ENCODE results near the gene DNAH14. TPM values are rescaled to one million over a fixed set of nuclear protein-coding genes. Genes with fewer than 3 reads are reported as not detected.
A peak's percentile ranks its signal among the peaks of the same experiment; 100 is the strongest.
"Not testable (repeated sequence)": the region's sequence is repeated elsewhere in the genome, so short reads cannot be mapped to it uniquely, and the experiment has no call there.

The DNAH14 gene
- total RNA-seq = 3.0 TPM
- long read RNA-seq = 0 reads

DNA sequence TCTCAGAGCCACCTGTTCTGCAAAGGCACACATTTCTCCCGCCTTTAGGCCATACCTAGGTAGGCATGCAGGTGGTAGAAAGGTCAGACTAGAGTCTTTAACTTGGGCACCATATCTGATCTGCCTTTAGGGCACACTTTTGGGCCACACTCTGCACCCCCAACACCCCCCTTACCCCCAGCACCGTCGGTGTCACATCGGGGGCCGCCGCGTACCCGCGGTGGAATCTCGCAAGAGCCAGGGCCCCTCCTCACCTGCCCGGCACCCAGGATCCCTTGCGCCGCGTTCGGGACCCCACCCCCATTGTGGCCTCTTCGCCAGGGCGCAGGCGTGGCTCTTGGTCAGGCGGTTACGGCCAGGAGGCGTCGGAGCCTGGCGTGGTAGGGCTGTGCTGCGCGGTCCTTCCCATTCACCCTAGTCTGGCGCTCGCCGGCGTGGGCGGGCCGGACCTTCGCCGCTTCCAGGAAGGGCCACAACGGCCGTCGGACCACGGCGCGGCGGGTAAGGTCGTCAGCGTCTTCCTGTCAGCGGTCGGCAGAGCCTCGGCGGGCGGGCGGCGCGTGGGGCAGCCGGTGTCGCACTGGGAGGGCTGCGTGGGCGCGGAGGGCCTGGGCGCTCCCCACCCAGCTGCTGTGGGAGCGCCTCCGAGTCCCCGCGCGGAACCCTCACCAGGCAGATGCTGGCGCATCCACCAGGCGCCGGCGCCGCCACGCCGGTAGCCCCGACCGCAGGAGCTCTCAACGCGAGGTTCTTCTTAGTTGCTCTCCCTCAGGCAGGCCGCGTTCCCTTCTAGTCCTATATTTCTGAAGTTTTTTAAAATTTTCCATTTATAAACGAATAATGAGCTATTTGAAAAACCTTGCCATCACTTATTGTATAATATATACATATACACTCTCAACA, at the start of gene DNAH14:
Gene DNAH14, plus strand, starts transcription at position 341 of the 903 bp plus-strand sequence. CDS start 23,028 bp downstream, outside the sequence.
- no peak within 1 kb of the TSS for H3K27ac ChIP-seq (replicated peaks)
- intact Hi-C loops (cut with micrococcal nuclease) = no loop called here

GRCh38 chr1:224880593-224881307, 48.7 kb upstream of the DNAH14 start:
- TF ChIP-seq, protein P1, sequence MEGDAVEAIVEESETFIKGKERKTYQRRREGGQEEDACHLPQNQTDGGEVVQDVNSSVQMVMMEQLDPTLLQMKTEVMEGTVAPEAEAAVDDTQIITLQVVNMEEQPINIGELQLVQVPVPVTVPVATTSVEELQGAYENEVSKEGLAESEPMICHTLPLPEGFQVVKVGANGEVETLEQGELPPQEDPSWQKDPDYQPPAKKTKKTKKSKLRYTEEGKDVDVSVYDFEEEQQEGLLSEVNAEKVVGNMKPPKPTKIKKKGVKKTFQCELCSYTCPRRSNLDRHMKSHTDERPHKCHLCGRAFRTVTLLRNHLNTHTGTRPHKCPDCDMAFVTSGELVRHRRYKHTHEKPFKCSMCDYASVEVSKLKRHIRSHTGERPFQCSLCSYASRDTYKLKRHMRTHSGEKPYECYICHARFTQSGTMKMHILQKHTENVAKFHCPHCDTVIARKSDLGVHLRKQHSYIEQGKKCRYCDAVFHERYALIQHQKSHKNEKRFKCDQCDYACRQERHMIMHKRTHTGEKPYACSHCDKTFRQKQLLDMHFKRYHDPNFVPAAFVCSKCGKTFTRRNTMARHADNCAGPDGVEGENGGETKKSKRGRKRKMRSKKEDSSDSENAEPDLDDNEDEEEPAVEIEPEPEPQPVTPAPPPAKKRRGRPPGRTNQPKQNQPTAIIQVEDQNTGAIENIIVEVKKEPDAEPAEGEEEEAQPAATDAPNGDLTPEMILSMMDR (IDR thresholded peaks at IDR 0.05; ENCODE audit: borderline replicate concordance) = no peak
- Histone ChIP-seq H3K4me3 (no peak overlapping the region), H3K4me1 (no peaks in the 10 kb centered on the region), H3K9me3 (replicated peaks) (peaks cover 7% of the 10 kb centered on the region), H3K27ac (replicated peaks) (no peak overlapping the region), H3K36me3 (no peaks in the 10 kb centered on the region), H3K27me3 (ENCODE audit: low read depth) (peaks cover 80% of the 10 kb centered on the region)
- intact Hi-C loops (cut with micrococcal nuclease) = no loop called here
- DNase-seq = no peak

More for the DNA sequence above, at the start of gene DNAH14:
- peaks cover 10% of the 10 kb centered on the region for H3K4me1 ChIP-seq
- H3K4me3 ChIP-seq = peak within 1 kb of the TSS; percentile 67
- TF ChIP-seq, protein P1 (IDR thresholded peaks at IDR 0.05; ENCODE audit: borderline replicate concordance) = no peak
- H3K27me3 ChIP-seq (ENCODE audit: low read depth) = peaks cover 31% of the 10 kb centered on the region
- DNase-seq = peak; percentile 52
- H3K9me3 ChIP-seq (replicated peaks) = peaks cover 35% of the 10 kb centered on the region
- no peaks in the 10 kb centered on the region for H3K36me3 ChIP-seq

- H3K36me3 ChIP-seq; DNase-seq; H3K4me3 ChIP-seq; H3K4me1 ChIP-seq; intact Hi-C loops (cut with micrococcal nuclease); H3K9me3 ChIP-seq (replicated peaks); H3K27ac ChIP-seq (replicated peaks): not testable (repeated sequence)
- H3K27me3 ChIP-seq (ENCODE audit: low read depth) = peaks cover 75% of the 10 kb centered on the region
Observed at GRCh38 chr1:224881308-224881692, 48.2 kb upstream of the DNAH14 start.

DNA sequence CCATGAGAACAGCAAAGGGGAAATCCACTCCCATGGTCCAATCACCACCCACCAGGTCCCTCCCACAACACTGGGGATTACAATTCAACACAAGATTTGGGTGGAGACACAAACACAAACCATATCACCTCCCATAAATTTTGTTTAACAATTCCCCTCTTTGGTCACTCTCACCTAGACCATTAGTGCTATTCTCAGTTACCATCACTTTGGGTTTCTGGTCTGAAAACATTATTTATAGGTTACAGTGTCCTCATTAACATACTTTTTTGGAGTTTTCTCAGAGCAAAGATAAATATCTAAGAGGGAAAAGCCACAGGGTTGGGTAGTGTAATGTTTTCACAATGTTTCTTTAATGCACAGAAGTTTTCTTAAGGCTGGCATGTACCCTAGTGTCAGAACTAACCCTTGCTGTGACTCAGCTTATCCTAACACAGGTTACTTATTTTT, 47.7 kb upstream of the DNAH14 start:
- intact Hi-C loops (cut with micrococcal nuclease) = no loop called here
- H3K4me3 ChIP-seq = no peak overlapping the region
- peaks cover 8% of the 10 kb centered on the region for H3K9me3 ChIP-seq (replicated peaks)
- no peaks in the 10 kb centered on the region for H3K4me1 ChIP-seq
- peaks cover 70% of the 10 kb centered on the region for H3K27me3 ChIP-seq (ENCODE audit: low read depth)
- TF ChIP-seq, protein P1 (IDR thresholded peaks at IDR 0.05; ENCODE audit: borderline replicate concordance) = no peak
- no peak for DNase-seq
- H3K27ac ChIP-seq (replicated peaks) = no peak overlapping the region
- no peaks in the 10 kb centered on the region for H3K36me3 ChIP-seq

DNA sequence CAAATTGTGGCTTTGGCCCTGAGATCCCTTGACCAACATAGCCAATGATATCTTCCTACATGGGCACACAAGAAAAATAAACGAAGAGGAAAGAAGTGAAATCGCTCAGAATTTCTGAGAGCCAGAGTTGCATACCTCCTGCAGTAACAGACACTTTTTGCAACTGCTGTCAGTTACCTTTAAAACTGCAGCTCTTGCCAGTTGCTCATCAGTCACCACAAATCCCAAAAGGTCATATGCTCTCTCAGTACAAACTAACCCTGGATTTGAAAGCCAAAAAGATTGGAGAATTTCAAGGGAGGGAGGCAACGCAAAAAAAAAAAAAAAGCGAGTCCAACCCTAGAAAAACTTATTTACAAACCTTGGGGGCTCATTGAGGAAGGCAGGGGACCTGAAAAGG, 47.2 kb upstream of the DNAH14 start:
- TF ChIP-seq, protein P1 (IDR thresholded peaks at IDR 0.05; ENCODE audit: borderline replicate concordance) = no peak
- Histone ChIP-seq H3K9me3 (replicated peaks) (peaks cover 8% of the 10 kb centered on the region), H3K36me3 (no peaks in the 10 kb centered on the region), H3K4me3 (no peak overlapping the region), H3K27me3 (ENCODE audit: low read depth) (peaks cover 65% of the 10 kb centered on the region), H3K27ac (replicated peaks) (no peak overlapping the region), H3K4me1 (no peaks in the 10 kb centered on the region)
- intact Hi-C loops (cut with micrococcal nuclease) = no loop called here
- no peak for DNase-seq
